ENCODE data around the gene CMYA5. TPM values are rescaled to one million over a fixed set of nuclear protein-coding genes. Genes with fewer than 3 reads are reported as not detected.

Gene CMYA5
- total and polyA plus RNA-seq, 9 of the 15 experiments (the other 6 are each of a cell fraction or from before 2014, with no cell fraction given), result 0.18 to 1.1 (median 0.32) TPM

- TF ChIP-seq ZBTB2 (IDR thresholded peaks at IDR 0.05), result peak; percentile 93
- peak; percentile 64; the same call in 1 of the 2 replicates for TF ChIP-seq ZNF740 (CRISPR knock-in tag; IDR thresholded peaks at IDR 0.05)
- TF ChIP-seq ZNF740 (tag; IDR thresholded peaks at IDR 0.05), result peak in 1 of 2 experiments; percentile 88; a peak in 2 of 4 replicates
- TF ChIP-seq SIRT6 (IDR thresholded peaks at IDR 0.05; ENCODE audit: low read depth, low read length), result no peak
- no peak for TF ChIP-seq CCNT2 (IDR thresholded peaks at IDR 0.05; ENCODE audit: borderline replicate concordance, extremely low read depth, insufficient read length, low read depth, low read length)
- no peak for TF ChIP-seq HOMEZ (CRISPR knock-in tag; IDR thresholded peaks at IDR 0.05)
- TF ChIP-seq TBL1XR1 (IDR thresholded peaks at IDR 0.05; ENCODE audit: low read length in 2 of 2), result peak in 1 of 2 experiments; percentile 77; a peak in 1 of 4 replicates
- TF ChIP-seq CTBP1 (IDR thresholded peaks at IDR 0.05; ENCODE audit: borderline replicate concordance), result peak; percentile 76
- no peak for TF ChIP-seq MED1 (CRISPR knock-in tag; IDR thresholded peaks at IDR 0.05; ENCODE audit: borderline replicate concordance)
- TF ChIP-seq E4F1 (CRISPR knock-in tag; IDR thresholded peaks at IDR 0.05; ENCODE audit: borderline replicate concordance), result no peak
- no peak for TF ChIP-seq MIER1 (IDR thresholded peaks at IDR 0.05; ENCODE audit: low read depth)
- TF ChIP-seq RBFOX2 (IDR thresholded peaks at IDR 0.05; ENCODE audit: low read depth, low read length), result no peak
- no peak for TF ChIP-seq KDM2B (CRISPR knock-in tag; IDR thresholded peaks at IDR 0.05)
- no peak for TF ChIP-seq FOXA1 (IDR thresholded peaks at IDR 0.05; ENCODE audit: borderline replicate concordance)
- TF ChIP-seq UBTF (IDR thresholded peaks at IDR 0.05; ENCODE audit: borderline replicate concordance in 1 of 2, low read depth in 2 of 2, low read length in 2 of 2), result 0 out of 4 replicates have a peak, but pooled peaks of 1 of the 2 experiments have one; percentile 36
These were observed 121.4 kb downstream of the CMYA5 start (continued) for GRCh38 chr5:79811081-79811480.

Measured in K562 (cell line).